ENCODE results near the gene SLC25A19.

DNA sequence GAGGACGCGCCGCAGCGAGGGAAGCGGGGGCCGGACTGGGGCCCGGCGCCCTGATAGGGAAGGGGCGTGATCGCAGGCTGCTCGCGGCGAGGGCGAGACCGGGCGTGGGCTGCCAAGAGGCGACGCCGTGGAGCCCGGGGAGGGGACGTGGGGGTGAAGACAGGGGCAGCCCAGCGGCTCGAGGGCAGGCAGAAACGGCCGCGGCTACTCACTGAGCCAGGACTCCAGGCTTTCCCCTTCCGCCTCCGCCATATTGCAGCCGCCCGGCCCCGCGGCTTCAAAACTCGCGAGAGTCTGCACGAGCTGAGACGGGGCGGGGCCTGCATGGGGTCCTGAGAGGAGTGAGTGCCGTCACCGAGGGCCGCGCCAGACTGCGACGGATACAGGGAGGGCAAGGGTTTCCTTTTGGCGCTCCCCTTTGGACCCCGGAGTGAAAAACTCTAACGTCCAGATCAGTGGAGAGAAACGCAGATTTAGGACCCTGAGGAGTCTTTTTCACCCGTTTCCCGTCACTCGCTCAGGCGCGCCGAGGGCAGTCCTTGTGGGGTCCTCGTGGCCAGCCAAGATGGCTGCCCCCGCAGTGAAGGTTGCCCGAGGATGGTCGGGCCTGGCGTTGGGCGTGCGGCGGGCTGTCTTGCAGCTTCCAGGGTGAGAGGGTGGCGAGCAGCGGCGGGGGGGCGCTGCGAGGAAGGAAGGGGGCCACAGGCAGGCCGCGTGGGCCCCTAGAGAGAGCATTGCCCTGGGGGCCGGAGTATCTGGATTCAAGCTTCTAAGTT is 27.7 kb downstream of the SLC25A19 start, which contains the start of the genes GGA3 and MRPS7:
- TF ChIP-seq, protein P1, sequence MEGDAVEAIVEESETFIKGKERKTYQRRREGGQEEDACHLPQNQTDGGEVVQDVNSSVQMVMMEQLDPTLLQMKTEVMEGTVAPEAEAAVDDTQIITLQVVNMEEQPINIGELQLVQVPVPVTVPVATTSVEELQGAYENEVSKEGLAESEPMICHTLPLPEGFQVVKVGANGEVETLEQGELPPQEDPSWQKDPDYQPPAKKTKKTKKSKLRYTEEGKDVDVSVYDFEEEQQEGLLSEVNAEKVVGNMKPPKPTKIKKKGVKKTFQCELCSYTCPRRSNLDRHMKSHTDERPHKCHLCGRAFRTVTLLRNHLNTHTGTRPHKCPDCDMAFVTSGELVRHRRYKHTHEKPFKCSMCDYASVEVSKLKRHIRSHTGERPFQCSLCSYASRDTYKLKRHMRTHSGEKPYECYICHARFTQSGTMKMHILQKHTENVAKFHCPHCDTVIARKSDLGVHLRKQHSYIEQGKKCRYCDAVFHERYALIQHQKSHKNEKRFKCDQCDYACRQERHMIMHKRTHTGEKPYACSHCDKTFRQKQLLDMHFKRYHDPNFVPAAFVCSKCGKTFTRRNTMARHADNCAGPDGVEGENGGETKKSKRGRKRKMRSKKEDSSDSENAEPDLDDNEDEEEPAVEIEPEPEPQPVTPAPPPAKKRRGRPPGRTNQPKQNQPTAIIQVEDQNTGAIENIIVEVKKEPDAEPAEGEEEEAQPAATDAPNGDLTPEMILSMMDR (IDR thresholded peaks at IDR 0.05), result no peak
- no peak for TF ChIP-seq ZFX (IDR thresholded peaks at IDR 0.05; ENCODE audit: borderline replicate concordance)
